IMR-90 (cell line): ENCODE results near the gene ZNF384. TPM values are rescaled to one million over a fixed set of nuclear protein-coding genes. Genes with fewer than 3 reads are reported as not detected.

Experiments used
- ATAC-seq: fragments of 200-7000 bp; cut with Tn5 transposase; 2 replicates; pipeline ENCODE4 v1.9.1; 2020; ENCODE audit warnings: low read depth, mild to moderate bottlenecking, moderate library complexity
- BruUV-seq: library from RNA; stranded (reverse); fragments of 400-500 nt; replicated peaks from 2 replicates; lab custom pipeline; 2021; lab: Mats Ljungman, UMichigan
- CTCF ChIA-PET: fragments of 300-600 bp; formaldehyde crosslinking; extraction: SDS; loops from one replicate; lab custom pipeline; 2021; ENCODE audit warnings: antibody characterized with exemption; lab: Yijun Ruan, JAX
- POLR2A ChIA-PET: fragments of 300-600 bp; sonication (Branson Sonifier 250); formaldehyde crosslinking; loops from one replicate; lab custom pipeline; 2022; ENCODE audit warnings: antibody characterized with exemption; ENCODE audit not compliant: unreplicated experiment; lab: Charles Lee
- DNase-seq: peaks from one replicate; pipeline ENCODE4 v3.0.0; 2013
- H2AFZ ChIP-seq: replicated peaks from 2 replicates; pipeline ENCODE3; 2013; ENCODE audit warnings: low read length, mild to moderate bottlenecking; ENCODE audit not compliant: poor library complexity
- H2AK5ac ChIP-seq: 2 replicates; pipeline ENCODE4 v1.6.1; 2013; ENCODE audit warnings: low read depth, low read length, inconsistent platforms
- H2AK9ac ChIP-seq: replicated peaks from 2 replicates; pipeline ENCODE3; 2013; ENCODE audit warnings: mild to moderate bottlenecking, low read depth, low read length, moderate library complexity; ENCODE audit not compliant: poor library complexity
- H2BK120ac ChIP-seq: 2 replicates; pipeline ENCODE4 v1.6.1; 2013; ENCODE audit warnings: low read depth, low read length, inconsistent platforms
- H2BK15ac ChIP-seq: 3 replicates; pipeline ENCODE4 v1.6.1; 2013; ENCODE audit warnings: low read depth, low read length, inconsistent platforms
- H2BK20ac ChIP-seq: 2 replicates; pipeline ENCODE4 v1.6.1; 2013; ENCODE audit warnings: low read depth, mild to moderate bottlenecking, inconsistent platforms, low read length, moderate library complexity
- H2BK5ac ChIP-seq: 2 replicates; pipeline ENCODE4 v1.6.1; 2013; ENCODE audit warnings: mild to moderate bottlenecking, low read depth, low read length, inconsistent platforms; ENCODE audit not compliant: poor library complexity, severe bottlenecking
- H3K14ac ChIP-seq: replicated peaks from 2 replicates; pipeline ENCODE4 v1.6.1; 2013; ENCODE audit warnings: low read depth, low read length, inconsistent platforms
- H3K18ac ChIP-seq: 2 replicates; pipeline ENCODE4 v1.6.1; 2013; ENCODE audit warnings: low read depth, low read length, control low read depth
- H3K23ac ChIP-seq: 2 replicates; pipeline ENCODE4 v1.6.1; 2013; ENCODE audit warnings: low read depth, low read length, inconsistent platforms
- H3K27ac ChIP-seq: 2 replicates; pipeline ENCODE4 v1.5.1; 2013; ENCODE audit warnings: mild to moderate bottlenecking, control low read depth, low read length; ENCODE audit not compliant: insufficient read depth
- H3K27me3 ChIP-seq: 2 replicates; pipeline ENCODE4 v1.6.1; 2013; ENCODE audit warnings: low read length; ENCODE audit not compliant: control insufficient read depth, insufficient read depth
- H3K36me3 ChIP-seq: 2 replicates; pipeline ENCODE4 v1.6.1; 2013; ENCODE audit warnings: low read length, mixed read lengths; ENCODE audit not compliant: control insufficient read depth, insufficient read depth
- H3K4ac ChIP-seq: 2 replicates; pipeline ENCODE4 v1.6.1; 2013; ENCODE audit warnings: low read depth, low read length, inconsistent platforms
- H3K4me1 ChIP-seq: 2 replicates; pipeline ENCODE4 v1.6.1; 2013; ENCODE audit warnings: low read length, mixed read lengths; ENCODE audit not compliant: control insufficient read depth, insufficient read depth
- H3K4me2 ChIP-seq: 2 replicates; pipeline ENCODE4 v1.6.1; 2013; ENCODE audit warnings: low read depth, mild to moderate bottlenecking, control low read depth, low read length, moderate library complexity
- H3K4me3 ChIP-seq: 2 replicates; pipeline ENCODE4 v1.5.1; 2013; ENCODE audit warnings: low read depth, mild to moderate bottlenecking, control low read depth, low read length, moderate library complexity; ENCODE audit not compliant: insufficient read depth
- H3K56ac ChIP-seq: 2 replicates; pipeline ENCODE4 v1.6.1; 2013; ENCODE audit warnings: low read length, inconsistent platforms; ENCODE audit not compliant: insufficient read depth; ENCODE audit errors: extremely low read depth
- H3K79me1 ChIP-seq, 2 experiments: 2 replicates each; pipeline ENCODE4 v1.6.1; 2013; ENCODE audit warnings: low read length in 2 of 2, inconsistent platforms in 1 of 2, low read depth in 1 of 2
- H3K9ac ChIP-seq: 2 replicates; pipeline ENCODE4 v1.6.1; 2013; ENCODE audit warnings: low read depth, low read length, control low read depth
- H3K9me1 ChIP-seq: 2 replicates; pipeline ENCODE4 v1.6.1; 2013; ENCODE audit warnings: low read length, inconsistent platforms; ENCODE audit not compliant: insufficient read depth
- H3K9me3 ChIP-seq: 2 replicates; pipeline ENCODE4 v1.6.1; 2013; ENCODE audit warnings: low read length; ENCODE audit not compliant: control insufficient read depth, insufficient read depth
- H4K20me1 ChIP-seq: 2 replicates; pipeline ENCODE4 v1.6.1; 2013; ENCODE audit warnings: low read length, inconsistent platforms; ENCODE audit not compliant: insufficient read depth
- H4K5ac ChIP-seq: 2 replicates; pipeline ENCODE4 v1.6.1; 2013; ENCODE audit warnings: mild to moderate bottlenecking, low read depth, low read length, control low read depth
- H4K8ac ChIP-seq, 2 experiments: 2 replicates each; pipeline ENCODE4 v1.6.1; 2013; ENCODE audit warnings: low read depth in 2 of 2, low read length in 2 of 2, control low read depth in 1 of 2, inconsistent platforms in 1 of 2
- H4K91ac ChIP-seq: 2 replicates; pipeline ENCODE4 v1.6.1; 2013; ENCODE audit warnings: low read depth, low read length, inconsistent platforms; ENCODE audit not compliant: insufficient read depth
- BHLHE40 ChIP-seq: fragments of 150-350 bp; IDR thresholded peaks from 2 replicates; pipeline ENCODE4 v1.6.1; 2016; ENCODE audit warnings: mild to moderate bottlenecking, low read depth, low read length
- CEBPB ChIP-seq: IDR thresholded peaks from 2 replicates; pipeline ENCODE4 v1.6.1; 2012; ENCODE audit warnings: low read depth, low read length, improper control_type of control experiment
- MAFK ChIP-seq: IDR thresholded peaks from 2 replicates; pipeline ENCODE4 v1.6.1; 2012; ENCODE audit warnings: low read depth, low read length, improper control_type of control experiment
- MAZ ChIP-seq: IDR thresholded peaks from 2 replicates; pipeline ENCODE4 v1.6.1; 2012; ENCODE audit warnings: low read depth, mild to moderate bottlenecking, low read length, improper control_type of control experiment, moderate library complexity, borderline replicate concordance
- WGBS, 2 experiments: methylation state at CpG; one replicate each; pipeline versions ENCODE4 v1.1.5 to v1.1.7; 2013; ENCODE audit warnings: missing lambda C conversion rate in 2 of 2; ENCODE audit not compliant: insufficient read length in 1 of 2; ENCODE audit errors: extremely low coverage in 2 of 2; 5-methylcytosine and 5-hydroxymethylcytosine counted together
- dilution Hi-C: fragments of 300-500 bp; cut with HindIII; formaldehyde crosslinking; loops from one replicate; pipeline ENCODE4 v1.14.3; 2018; ENCODE audit warnings: low sequenced_read_pairs; ENCODE audit not compliant: unreplicated experiment
- in situ Hi-C: fragments of 300-500 bp; cut with MboI; formaldehyde crosslinking; loops from 3 replicates; pipeline ENCODE4 v1.14.3; 2019; ENCODE audit warnings: low sequenced_read_pairs, inconsistent platforms, mixed read lengths
- intact Hi-C: fragments of 100-400 bp; cut with micrococcal nuclease; formaldehyde crosslinking; loops from 2 replicates; pipeline ENCODE4 v1.10.0; 2022
- polyA plus RNA-seq, 3 experiments: library from polyadenylated mRNA; depleted of rRNA; stranded (reverse); fragments of >200 nt; gene quantifications; 2 replicates each; pipeline ENCODE4 v1.2.3, GENCODE V29; 2012; ENCODE audit warnings: low replicate concordance in 1 of 3
- total RNA-seq: library from RNA; depleted of rRNA; stranded (reverse); fragments of >200 nt; gene quantifications from 2 replicates; pipeline ENCODE4 v1.2.3, GENCODE V29; 2012

ZNF384 gene
- total and polyA plus RNA-seq, 2 of the 4 experiments (the other 2 are of a cell fraction): 16.3 to 55.6 TPM

DNA sequence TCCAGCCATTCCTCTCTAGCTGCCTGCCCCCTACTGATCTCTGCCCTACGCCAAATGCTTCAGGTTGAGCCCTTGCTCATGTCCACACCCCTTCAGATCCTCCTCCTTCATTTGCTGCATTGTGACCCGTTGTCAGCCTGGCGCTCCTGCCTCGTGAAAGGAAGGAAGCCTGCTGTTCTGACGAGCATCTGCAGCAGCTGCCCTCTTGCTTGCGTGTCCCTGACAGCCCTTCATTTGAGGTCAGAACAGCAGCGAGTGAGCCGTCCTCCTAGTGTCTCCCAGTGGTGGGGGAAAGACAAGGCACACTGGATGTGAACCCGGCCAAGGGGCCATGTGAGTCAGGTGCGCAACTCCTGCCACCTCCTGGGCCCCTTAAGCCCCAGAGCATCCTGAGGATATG is 14.5 kb upstream of the ZNF384 start:
- H3K4me3 ChIP-seq: no peak overlapping the region
- no peaks in the 10 kb centered on the region for H4K20me1 ChIP-seq
- H2BK120ac ChIP-seq: no peak overlapping the region
- TF ChIP-seq MAFK (no peak), BHLHE40 (no peak), CEBPB (no peak), MAZ (no peak)
- no peak overlapping the region for H3K4ac ChIP-seq
- no peak overlapping the region for H3K4me2 ChIP-seq
- no TSS peak for BruUV-seq
- ATAC-seq (no peak), DNase-seq (peak; percentile 41)
- no peak overlapping the region for H3K23ac ChIP-seq
- no peak overlapping the region for H2BK15ac ChIP-seq
- peaks cover 3% of the 10 kb centered on the region; the same call in 1 of the 2 replicates for H3K27me3 ChIP-seq
- H2BK5ac ChIP-seq: no peak overlapping the region
- ChIA-PET POLR2A (interaction anchor here (0.5 kb wide), 1 partner anchor 170 kb away, joined by 7 read pairs; the partner anchor contains the start of gene GAPDH), CTCF (no interaction called here)
- H3K18ac ChIP-seq: no peak overlapping the region
- no peak overlapping the region for H3K9ac ChIP-seq
- no peak overlapping the region for H2BK20ac ChIP-seq
- no CpG with 5 or more reads among the region's 10 CpGs for WGBS, 2 experiments
- H4K5ac ChIP-seq: no peak overlapping the region
- H3K4me1 ChIP-seq: peaks cover 4% of the 10 kb centered on the region
- in situ Hi-C loops (no loop called here), intact Hi-C loops (no loop called here), dilution Hi-C loops (no loop called here)
- H2AK9ac ChIP-seq: peak overlapping the region; percentile 1
- H3K56ac ChIP-seq: no peak overlapping the region
- H2AK5ac ChIP-seq: no peak overlapping the region
- H3K36me3 ChIP-seq: no peaks in the 10 kb centered on the region
- no peak overlapping the region for H3K27ac ChIP-seq
- peak overlapping the region; percentile 34 for H2AFZ ChIP-seq
- H3K79me1 ChIP-seq: peaks cover 10 to 11% of the 10 kb centered on the region in 2 experiments; a peak in 3 of 4 replicates
- H3K9me1 ChIP-seq: no peaks in the 10 kb centered on the region
- H3K14ac ChIP-seq: no peak overlapping the region
- H3K9me3 ChIP-seq: no peaks in the 10 kb centered on the region
- no peak overlapping the region for H4K8ac ChIP-seq
- no peak overlapping the region for H4K91ac ChIP-seq
